ENCODE data around the gene WDR75. TPM values are rescaled to one million over a fixed set of nuclear protein-coding genes. Genes with fewer than 3 reads are reported as not detected.
A peak's percentile ranks its signal among the peaks of the same experiment; 100 is the strongest.

The WDR75 gene
- total and polyA plus RNA-seq, 12 donors = 11.8 to 19.2 (median 16.6) TPM

- WGBS, 2 donors = 93 to 97% methylated on average over 2 of the region's 2 CpGs
- Histone ChIP-seq H3K27ac (no peak overlapping the region), H3K4me1 (peaks cover 3 to 28% (median 17%) of the 10 kb centered on the region in 9 donors), H3K36me3 (peaks cover 0 to 57% (median 28%) of the 10 kb centered on the region in 9 donors), H3K4me3 (no peak overlapping the region), H3K9me3 (no peaks in the 10 kb centered on the region), H3K27me3 (no peaks in the 10 kb centered on the region)
- intact Hi-C loops (cut with DNase I) = no loop called here
- no peak for ATAC-seq
- no peak for DNase-seq
- TF ChIP-seq CTCF (IDR thresholded peaks at IDR 0.05) = no peak
These were observed 5.5 kb downstream of the WDR75 start for GRCh38 chr2:189446780-189447179.

- no peak for TF ChIP-seq CTCF (IDR thresholded peaks at IDR 0.05)
- intact Hi-C loops (cut with DNase I) = loop anchor here in 1 of 10 donors (10.0 kb wide), 1 partner anchor 181 kb away; no protein-coding TSS in a partner anchor
- DNase-seq (peak in 1 of 2 donors; percentile 23), ATAC-seq (peak in 3 of 8 donors; percentile 51 to 59 (median 58))
- no peaks in the 10 kb centered on the region for H3K9me3 ChIP-seq
- H3K4me3 ChIP-seq = no peak overlapping the region
- H3K27ac ChIP-seq = peak overlapping the region in 1 of 10 donors; percentile 15
- WGBS, 2 donors = 11 to 31% methylated on average over 2 of the region's 2 CpGs
- peaks cover 0 to 21% (median 5%) of the 10 kb centered on the region in 9 donors for H3K4me1 ChIP-seq
- H3K27me3 ChIP-seq = no peaks in the 10 kb centered on the region
- peaks cover 0 to 99% (median 47%) of the 10 kb centered on the region in 9 donors for H3K36me3 ChIP-seq
These were observed 12.7 kb downstream of the WDR75 start for GRCh38 chr2:189454009-189454408.

GRCh38 chr2:189465076-189465475, 23.8 kb downstream of the WDR75 start:
- no peak for DNase-seq
- WGBS, 2 donors = 83 to 91% methylated on average over 1 of the region's 1 CpG
- peaks cover 0 to 100% (median 61%) of the 10 kb centered on the region in 9 donors for H3K36me3 ChIP-seq
- TF ChIP-seq CTCF (IDR thresholded peaks at IDR 0.05) = no peak
- intact Hi-C loops (cut with DNase I) = loop anchor here in 8 of 10 donors (5.0 to 10.0 kb wide), 4 partner anchors 102 to 170 kb away; no protein-coding TSS in a partner anchor
- no peak overlapping the region for H3K4me3 ChIP-seq
- H3K9me3 ChIP-seq = no peaks in the 10 kb centered on the region
- ATAC-seq = no peak
- peak overlapping the region in 1 of 10 donors; percentile 2 for H3K27ac ChIP-seq
- H3K4me1 ChIP-seq = peaks cover 0 to 19% (median 5%) of the 10 kb centered on the region in 9 donors
- H3K27me3 ChIP-seq = no peaks in the 10 kb centered on the region

GRCh38 chr2:189465478-189465877, 24.2 kb downstream of the WDR75 start:
- Histone ChIP-seq H3K4me1 (peaks cover 0 to 19% (median 5%) of the 10 kb centered on the region in 9 donors), H3K9me3 (no peaks in the 10 kb centered on the region), H3K4me3 (no peak overlapping the region), H3K36me3 (peaks cover 3 to 100% (median 59%) of the 10 kb centered on the region in 9 donors), H3K27ac (peak overlapping the region in 2 of 10 donors; percentile 2 to 24), H3K27me3 (no peaks in the 10 kb centered on the region)
- WGBS, 2 donors = 61 to 66% methylated on average over 3 of the region's 3 CpGs
- no peak for TF ChIP-seq CTCF (IDR thresholded peaks at IDR 0.05)
- ATAC-seq (peak in 1 of 8 donors; percentile 42), DNase-seq (no peak)
- intact Hi-C loops (cut with DNase I) = loop anchor here in 8 of 10 donors (5.0 to 10.0 kb wide), 4 partner anchors 102 to 169 kb away; no protein-coding TSS in a partner anchor
